GM18519 (cell line): ENCODE results near the gene ABCD3.

ENCODE experiments used
- ATAC-seq: cut with Tn5 transposase; IDR thresholded peaks from one replicate; pipeline ENCODE4 v1.9.1; 2021; ENCODE audit warnings: mild to moderate bottlenecking, moderate library complexity; ENCODE audit not compliant: unreplicated experiment, low FRiP score

Gene ABCD3

DNA sequence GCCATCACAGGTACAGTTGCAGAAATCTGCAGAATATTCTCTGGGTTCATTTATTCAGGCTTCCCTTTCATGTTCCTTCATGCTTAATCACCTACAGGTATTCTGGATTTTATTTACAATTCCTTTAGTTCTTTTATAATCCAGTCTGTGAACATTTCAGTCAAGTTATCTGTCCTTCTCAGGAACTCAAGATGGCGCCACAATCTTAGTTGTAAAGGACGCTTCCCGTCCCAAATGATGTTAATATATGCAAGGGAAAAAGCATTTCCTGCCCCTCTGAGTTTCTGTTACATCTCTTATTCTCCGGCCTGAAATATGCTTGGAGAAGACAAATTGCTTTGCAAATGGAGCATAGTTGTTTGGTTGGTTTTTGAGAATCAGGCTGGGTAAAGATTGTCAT, 104.1 kb downstream of the ABCD3 start:
- no peak for ATAC-seq

- no peak for ATAC-seq
Measured at GRCh38 chr1:94524531-94524930, 106.3 kb downstream of the ABCD3 start.

- no peak for ATAC-seq
Measured at GRCh38 chr1:94526152-94526980, 108.2 kb downstream of the ABCD3 start.

DNA sequence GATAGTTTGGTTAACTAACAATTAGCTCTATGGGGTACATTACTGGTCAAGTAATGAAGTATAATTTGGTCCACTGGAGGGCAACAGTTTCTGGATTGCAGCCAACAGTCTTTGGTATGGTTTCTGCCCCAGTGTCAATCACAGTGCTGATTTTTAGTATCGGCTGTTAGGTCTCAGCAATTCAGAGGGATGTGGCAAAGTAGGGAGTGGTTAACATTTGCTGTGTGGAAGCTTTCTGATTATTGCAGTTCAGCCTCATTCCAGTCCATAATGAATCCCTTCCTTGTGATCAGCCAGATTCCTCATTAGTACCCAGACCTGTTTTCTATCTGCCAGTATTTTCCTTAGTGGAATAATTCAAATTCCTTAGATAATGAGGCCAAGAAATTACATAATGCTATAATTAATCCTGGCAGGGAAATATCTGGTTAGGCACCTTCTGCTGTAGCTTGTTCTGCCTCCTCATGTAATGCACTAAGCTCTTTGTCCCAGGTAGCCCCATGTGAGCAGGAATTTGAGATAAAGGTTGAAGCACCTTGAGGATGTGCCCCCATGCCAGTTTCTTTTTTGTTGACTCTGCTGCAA, 109.3 kb downstream of the ABCD3 start:
- ATAC-seq = no peak

DNA sequence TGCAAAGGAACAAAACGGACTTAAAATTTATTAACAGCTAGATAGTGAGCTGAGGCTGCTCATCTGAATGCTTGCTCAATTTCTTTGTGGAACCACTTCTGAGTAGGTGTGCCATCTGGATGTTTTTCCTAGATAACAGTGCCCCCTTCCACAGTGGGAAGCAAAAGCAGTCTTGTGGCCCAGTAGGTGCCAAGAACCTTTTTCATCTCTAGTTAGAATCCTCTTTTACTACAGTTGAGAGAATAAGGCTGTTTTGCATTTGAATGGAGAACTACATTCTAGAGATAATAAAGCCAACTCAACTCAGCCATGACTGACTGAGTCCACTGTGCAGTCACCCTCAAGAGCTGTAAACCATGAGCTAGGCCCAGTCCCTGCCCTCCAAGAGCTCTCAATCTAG, 110.1 kb downstream of the ABCD3 start:
- ATAC-seq = no peak

GRCh38 chr1:94528826-94529225, 110.6 kb downstream of the ABCD3 start:
- no peak for ATAC-seq

GRCh38 chr1:94529416-94529815, 111.2 kb downstream of the ABCD3 start:
- no peak for ATAC-seq

- no peak for ATAC-seq
Measured at GRCh38 chr1:94530373-94530878, 112.2 kb downstream of the ABCD3 start.

- ATAC-seq = no peak
Measured at GRCh38 chr1:94531664-94532063, 113.5 kb downstream of the ABCD3 start.

DNA sequence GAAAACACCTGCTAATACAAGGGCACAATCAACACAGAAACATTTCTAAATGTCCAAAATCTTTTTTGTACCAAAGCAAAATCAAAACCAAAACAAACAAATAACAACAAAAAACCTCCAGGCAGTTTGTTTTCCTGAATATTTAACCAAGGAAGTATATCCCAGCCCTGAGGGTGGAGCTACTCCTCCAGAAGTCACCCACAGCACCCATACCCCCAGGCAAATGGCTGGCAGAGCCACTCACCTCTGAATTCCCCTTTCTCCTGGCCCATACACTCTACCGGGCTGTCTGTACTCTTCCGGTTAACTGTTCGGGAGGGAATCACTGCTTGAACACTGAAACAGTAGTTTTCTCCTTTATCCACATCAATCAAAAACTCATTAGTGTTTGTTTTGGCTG, 113.9 kb downstream of the ABCD3 start:
- no peak for ATAC-seq

GRCh38 chr1:94535095-94535494, 116.9 kb downstream of the ABCD3 start:
- no peak for ATAC-seq

DNA sequence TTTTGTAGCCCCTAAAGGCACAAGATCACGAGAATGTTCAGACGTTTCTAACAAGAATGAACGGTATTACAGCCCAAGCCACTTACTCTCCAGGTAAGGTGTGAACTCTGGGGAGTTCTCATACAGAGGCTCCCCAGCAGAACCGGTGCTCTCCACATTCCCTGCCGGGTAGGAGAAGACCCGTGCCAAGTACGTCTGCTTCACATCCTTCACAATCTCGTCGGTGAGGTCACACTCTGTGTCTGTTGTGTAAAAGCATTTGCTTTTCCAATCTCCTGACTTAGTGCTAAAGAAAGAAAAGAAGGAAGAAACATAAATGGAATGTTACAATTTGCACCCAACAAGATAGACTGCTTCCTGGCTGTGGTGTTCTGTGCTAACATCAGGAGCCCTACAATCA, 117.7 kb downstream of the ABCD3 start:
- ATAC-seq = no peak

DNA sequence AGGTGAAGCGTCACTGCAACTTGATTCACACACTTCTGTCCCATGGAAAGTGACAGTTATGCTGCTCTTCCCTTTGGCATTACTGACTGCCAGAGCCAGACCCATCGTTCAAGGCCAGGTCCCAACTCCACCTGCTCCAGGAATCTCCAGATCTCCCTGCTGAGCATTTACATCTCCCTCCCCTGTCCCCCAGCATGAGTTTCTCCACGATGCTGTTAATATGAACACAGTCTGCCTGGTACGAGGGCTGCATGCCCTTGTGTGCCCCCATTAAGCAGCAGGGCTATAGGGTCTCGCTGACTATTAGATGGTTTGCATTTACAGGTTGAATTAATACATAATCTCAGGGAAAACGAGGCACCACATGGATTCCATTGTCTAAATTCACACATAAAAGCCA, 119.1 kb downstream of the ABCD3 start:
- ATAC-seq = no peak

- no peak for ATAC-seq
Measured at GRCh38 chr1:94538243-94538827, 120.1 kb downstream of the ABCD3 start.

DNA sequence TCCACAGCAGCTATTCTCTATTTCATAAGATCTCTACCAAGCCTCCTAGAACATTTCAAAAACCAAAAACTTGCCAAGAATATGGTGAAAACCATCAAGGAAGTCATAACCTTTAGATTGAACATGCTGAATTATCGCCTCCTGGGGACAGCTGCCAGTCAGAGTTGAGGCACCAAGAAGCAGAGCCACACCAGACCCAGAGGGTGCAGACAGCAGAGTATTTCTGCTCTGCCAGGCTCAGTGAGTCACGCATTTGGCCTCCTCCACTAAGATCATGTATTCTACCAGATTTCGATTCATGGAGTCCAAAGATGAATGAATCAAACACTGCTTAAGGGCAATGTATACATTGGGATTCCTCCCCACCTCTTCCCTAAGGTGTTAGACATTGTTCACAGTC, 121.3 kb downstream of the ABCD3 start:
- ATAC-seq = no peak

DNA sequence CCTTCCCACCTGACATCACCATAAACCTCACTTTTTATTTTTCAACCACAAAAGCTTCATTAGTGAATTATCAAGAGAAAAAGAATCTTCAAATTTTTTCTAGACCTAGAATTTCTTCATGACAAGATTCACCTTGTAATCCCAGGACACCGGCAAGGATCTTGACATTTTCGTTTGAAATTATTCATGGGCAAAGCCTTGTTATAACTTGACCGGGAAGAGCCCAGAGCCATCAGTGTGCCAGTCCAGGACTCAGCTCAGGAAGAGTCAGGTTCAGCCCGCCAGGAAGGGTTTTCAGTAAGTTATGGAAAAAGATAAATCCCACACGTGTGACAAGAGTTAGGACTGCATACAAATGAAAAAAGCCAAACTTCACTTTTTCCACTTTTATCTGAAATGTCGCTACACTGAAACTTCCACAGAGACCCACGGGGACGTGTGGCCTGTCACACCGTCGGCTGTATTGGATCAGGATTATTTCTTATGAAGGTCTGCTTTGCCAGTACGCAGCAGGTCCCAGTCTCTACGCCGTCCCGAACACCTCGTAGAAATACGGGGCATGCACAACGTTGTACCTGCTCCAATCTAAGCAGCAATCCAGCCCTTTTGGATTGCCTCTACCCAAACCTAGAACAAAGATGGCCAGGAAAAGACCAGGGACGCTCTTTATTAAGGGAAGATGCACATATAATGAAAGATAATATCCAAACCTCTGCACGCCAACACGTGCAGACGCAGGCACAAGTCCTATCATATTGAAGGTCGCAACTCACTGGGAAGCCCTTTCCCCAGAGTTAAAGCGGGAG, 122.5 kb downstream of the ABCD3 start:
- ATAC-seq = no peak

GRCh38 chr1:94541246-94542087, 123.3 kb downstream of the ABCD3 start, which contains the start of gene F3:
Gene F3 (minus strand): TSS chr1:94541759. CDS start chr1:94541636, 123 bp downstream.
- no peak for ATAC-seq

GRCh38 chr1:94542088-94542870, 124.1 kb downstream of the ABCD3 start:
- no peak for ATAC-seq

DNA sequence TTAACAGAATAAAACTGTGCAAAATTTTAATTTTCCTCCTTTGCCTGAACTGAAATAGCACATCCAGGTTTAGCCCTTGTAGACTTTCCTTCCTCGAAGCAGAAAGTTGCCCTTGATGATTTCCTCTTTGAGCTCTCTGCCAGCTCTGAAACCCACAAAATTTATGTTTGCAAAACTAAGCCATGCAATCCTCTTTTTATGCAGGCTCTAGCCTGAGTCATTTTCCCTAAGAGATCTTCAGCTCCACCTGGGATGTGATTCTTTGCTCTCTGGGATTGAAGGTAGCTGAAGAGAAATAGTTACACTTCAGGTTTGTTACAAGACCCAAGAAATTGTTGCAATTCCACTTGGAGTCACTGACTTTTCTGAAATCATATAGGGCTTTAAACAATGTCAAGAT, 124.8 kb downstream of the ABCD3 start:
- no peak for ATAC-seq
